Measurements from ENCODE around the gene MAPRE3. TPM values are rescaled to one million over a fixed set of nuclear protein-coding genes. Genes with fewer than 3 reads are reported as not detected.

The MAPRE3 gene
- total RNA-seq, 6 experiments from 2014 or later: 17.0 to 20.4 (median 17.7) TPM

- Mint-ChIP-seq H3K27ac (no peak overlapping the region), H3K4me1 (ENCODE audit: low read depth) (peaks cover 33% of the 10 kb centered on the region), H3K9me3 (no peaks in the 10 kb centered on the region), H3K36me3 (ENCODE audit: low read depth) (no peaks in the 10 kb centered on the region), H3K27me3 (ENCODE audit: insufficient read depth) (no peaks in the 10 kb centered on the region), H3K4me3 (no peak overlapping the region)
- TF ChIP-seq CTCF (IDR thresholded peaks at IDR 0.05): no peak
- no peak for DNase-seq
Observed at GRCh38 chr2:27008678-27009077, 38.2 kb downstream of the MAPRE3 start.

- H3K27me3 Mint-ChIP-seq (ENCODE audit: insufficient read depth): no peaks in the 10 kb centered on the region
- no peaks in the 10 kb centered on the region for H3K36me3 Mint-ChIP-seq (ENCODE audit: low read depth)
Observed at GRCh38 chr2:27009083-27009482, 38.6 kb downstream of the MAPRE3 start.

GRCh38 chr2:27009716-27010115 lies 39.3 kb downstream of the MAPRE3 start:
- no peak for TF ChIP-seq CTCF (IDR thresholded peaks at IDR 0.05)
- Mint-ChIP-seq H3K36me3 (ENCODE audit: low read depth) (no peaks in the 10 kb centered on the region), H3K27me3 (ENCODE audit: insufficient read depth) (no peaks in the 10 kb centered on the region), H3K4me3 (no peak overlapping the region), H3K9me3 (no peaks in the 10 kb centered on the region), H3K4me1 (ENCODE audit: low read depth) (peaks cover 27% of the 10 kb centered on the region), H3K27ac (no peak overlapping the region)
- no peak for DNase-seq

More at GRCh38 chr2:27009083-27009482, 38.6 kb downstream of the MAPRE3 start:
- Mint-ChIP-seq H3K4me3 (no peak overlapping the region), H3K9me3 (no peaks in the 10 kb centered on the region), H3K4me1 (ENCODE audit: low read depth) (peaks cover 28% of the 10 kb centered on the region), H3K27ac (no peak overlapping the region)
- no peak for TF ChIP-seq CTCF (IDR thresholded peaks at IDR 0.05)
- no peak for DNase-seq

- H3K36me3 Mint-ChIP-seq (ENCODE audit: low read depth): no peaks in the 10 kb centered on the region
- H3K4me3 Mint-ChIP-seq: no peak overlapping the region
- no peak for DNase-seq
- H3K4me1 Mint-ChIP-seq (ENCODE audit: low read depth): peaks cover 29% of the 10 kb centered on the region
- no peaks in the 10 kb centered on the region for H3K9me3 Mint-ChIP-seq
- no peak overlapping the region for H3K27ac Mint-ChIP-seq
- H3K27me3 Mint-ChIP-seq (ENCODE audit: insufficient read depth): no peaks in the 10 kb centered on the region
- TF ChIP-seq CTCF (IDR thresholded peaks at IDR 0.05): no peak
Observed at GRCh38 chr2:27010139-27010538, 39.7 kb downstream of the MAPRE3 start.

GRCh38 chr2:27013738-27014137 lies 43.3 kb downstream of the MAPRE3 start:
- peaks cover 40% of the 10 kb centered on the region for H3K4me1 Mint-ChIP-seq (ENCODE audit: low read depth)
- TF ChIP-seq CTCF (IDR thresholded peaks at IDR 0.05): no peak
- no peaks in the 10 kb centered on the region for H3K9me3 Mint-ChIP-seq
- H3K27ac Mint-ChIP-seq: no peak overlapping the region
- no peaks in the 10 kb centered on the region for H3K36me3 Mint-ChIP-seq (ENCODE audit: low read depth)
- no peak for DNase-seq
- no peak overlapping the region for H3K4me3 Mint-ChIP-seq
- H3K27me3 Mint-ChIP-seq (ENCODE audit: insufficient read depth): no peaks in the 10 kb centered on the region; the same call in 1 of the 2 replicates
